ENCODE data around the gene TCAIM. TPM values are rescaled to one million over a fixed set of nuclear protein-coding genes. Genes with fewer than 3 reads are reported as not detected.

TCAIM gene
- total RNA-seq = 1 to 10 TPM; 2.9 to 4.2 TPM
- 13.6 TPM for polyA plus RNA-seq (2013, experiment 1 of 2)
- polyA plus RNA-seq (2013, experiment 2 of 2) = 12.1 TPM
- total RNA-seq = 4.6 to 36.6 (median 19.7) reads per million in 172 experiments

- ATAC-seq (ENCODE audit: poor library complexity) = peak; percentile 92
- DNase-seq = peak; percentile 98 to 100 (median 99)
- Mint-ChIP-seq H3K4me3 (peak within 1 kb of the TSS; percentile 93), H3K9me3 (no peaks in the 10 kb centered on the region), H3K27ac (peak within 1 kb of the TSS; percentile 95), H3K4me1 (ENCODE audit: low read depth) (peaks cover 32% of the 10 kb centered on the region), H3K27me3 (peaks cover 12% of the 10 kb centered on the region), H3K36me3 (ENCODE audit: low read depth) (peaks cover 15% of the 10 kb centered on the region)
- POLR2A ChIA-PET = interaction anchor here (0.6 to 2.4 kb wide), 17 partner anchors 10 to 1351 kb away, joined by 3 to 42 read pairs (median 5); partner anchors contain the start of genes EXOSC7, KIAA1143, KIF15 and SACM1L
- peaks cover 17% of the 10 kb centered on the region for H3K4me1 ChIP-seq (ENCODE audit: insufficient read depth, low read length)
- no peaks in the 10 kb centered on the region for H3K9me3 ChIP-seq (ENCODE audit: control insufficient read depth in 1 of 2, insufficient read depth in 1 of 2, low read length in 2 of 2)
- CTCF ChIA-PET = interaction anchor here (0.9 to 1.3 kb wide), 4 partner anchors 10 to 173 kb away, joined by 3 to 4 read pairs (median 3); no protein-coding TSS in a partner anchor
- peak within 1 kb of the TSS; percentile 91 to 92 for H3K27ac ChIP-seq (ENCODE audit: low read depth in 1 of 2, low read length in 2 of 2)
- intact Hi-C loops (cut with DNase I, micrococcal nuclease) = loop anchor here (2.0 to 10.0 kb wide), 8 partner anchors 137 to 716 kb away; partner anchors contain the start of genes ZNF445 (in 2 of the 2), ABHD5 (in 1 of the 2), ANO10 (in 1 of the 2) and EXOSC7 (in 1 of the 2)
- H3K4me3 ChIP-seq (ENCODE audit: low read length) = peak within 1 kb of the TSS; percentile 69
- no peaks in the 10 kb centered on the region for H3K27me3 ChIP-seq (ENCODE audit: control insufficient read depth in 1 of 2, insufficient read depth in 2 of 2, low read length in 2 of 2)
- no peaks in the 10 kb centered on the region for H3K36me3 ChIP-seq (ENCODE audit: insufficient read depth, low read length)
- TF ChIP-seq CTCF (IDR thresholded peaks at IDR 0.05) = no peak
Observed at GRCh38 chr3:44338010-44338827, at the start of gene TCAIM. TCAIM (plus strand) TSS chr3:44338766; CDS start chr3:44354783, 16,017 bp downstream.

- CTCF ChIA-PET = interaction anchor here (0.5 kb wide), 1 partner anchor 1338 kb away, joined by 5 read pairs; no protein-coding TSS in a partner anchor
- Mint-ChIP-seq H3K4me1 (ENCODE audit: low read depth) (no peaks in the 10 kb centered on the region), H3K36me3 (ENCODE audit: low read depth) (no peaks in the 10 kb centered on the region), H3K4me3 (no peak overlapping the region), H3K27me3 (peaks cover 19% of the 10 kb centered on the region), H3K9me3 (no peaks in the 10 kb centered on the region), H3K27ac (no peak overlapping the region)
- no peaks in the 10 kb centered on the region for H3K36me3 ChIP-seq (ENCODE audit: insufficient read depth, low read length)
- no peak overlapping the region for H3K4me3 ChIP-seq (ENCODE audit: low read length)
- POLR2A ChIA-PET = no interaction called here
- H3K27ac ChIP-seq (ENCODE audit: low read depth in 1 of 2, low read length in 2 of 2) = no peak overlapping the region
- peaks cover 5 to 7% of the 10 kb centered on the region in 2 experiments for H3K27me3 ChIP-seq (ENCODE audit: control insufficient read depth in 1 of 2, insufficient read depth in 2 of 2, low read length in 2 of 2)
- TF ChIP-seq CTCF (IDR thresholded peaks at IDR 0.05) = no peak
- intact Hi-C loops (cut with DNase I, micrococcal nuclease) = no loop called here
- no peaks in the 10 kb centered on the region for H3K9me3 ChIP-seq (ENCODE audit: control insufficient read depth in 1 of 2, insufficient read depth in 1 of 2, low read length in 2 of 2)
- no peak for DNase-seq
- H3K4me1 ChIP-seq (ENCODE audit: insufficient read depth, low read length) = no peaks in the 10 kb centered on the region
- ATAC-seq (ENCODE audit: poor library complexity) = no peak
Observed at GRCh38 chr3:44289882-44290462, 48.6 kb upstream of the TCAIM start.

DNA sequence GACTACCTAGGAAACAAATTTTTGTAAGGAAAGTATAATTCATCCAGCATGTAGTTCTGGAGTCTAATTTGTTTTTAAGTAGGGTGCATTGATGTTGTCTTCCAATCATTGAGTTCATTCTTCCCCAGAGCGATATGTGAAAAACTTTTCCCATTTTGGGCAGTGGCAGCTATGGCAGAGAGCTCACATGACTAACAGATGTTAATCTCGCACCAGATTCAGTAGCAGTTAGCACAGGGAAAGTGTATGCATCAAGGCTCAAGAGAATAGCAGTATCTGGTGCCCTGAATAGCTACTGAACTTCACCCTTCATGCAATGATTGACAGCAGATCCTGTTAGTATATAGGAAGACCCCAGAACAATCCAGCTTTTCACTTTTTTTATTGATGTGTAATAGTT, 46.3 kb upstream of the TCAIM start:
- Histone ChIP-seq H3K27ac (ENCODE audit: low read depth in 1 of 2, low read length in 2 of 2) (no peak overlapping the region), H3K4me1 (ENCODE audit: insufficient read depth, low read length) (no peaks in the 10 kb centered on the region), H3K36me3 (ENCODE audit: insufficient read depth, low read length) (no peaks in the 10 kb centered on the region), H3K4me3 (ENCODE audit: low read length) (no peak overlapping the region), H3K9me3 (ENCODE audit: control insufficient read depth in 1 of 2, insufficient read depth in 1 of 2, low read length in 2 of 2) (no peaks in the 10 kb centered on the region), H3K27me3 (ENCODE audit: control insufficient read depth in 1 of 2, insufficient read depth in 2 of 2, low read length in 2 of 2) (peaks cover 3 to 7% of the 10 kb centered on the region in 2 experiments)
- Mint-ChIP-seq H3K9me3 (no peaks in the 10 kb centered on the region), H3K4me1 (ENCODE audit: low read depth) (no peaks in the 10 kb centered on the region), H3K27ac (no peak overlapping the region), H3K36me3 (ENCODE audit: low read depth) (no peaks in the 10 kb centered on the region), H3K4me3 (no peak overlapping the region), H3K27me3 (peaks cover 32% of the 10 kb centered on the region)
- ChIA-PET POLR2A (no interaction called here), CTCF (no interaction called here)
- intact Hi-C loops (cut with DNase I, micrococcal nuclease) = no loop called here
- DNase-seq (no peak), ATAC-seq (ENCODE audit: poor library complexity) (no peak)
- TF ChIP-seq CTCF (IDR thresholded peaks at IDR 0.05) = no peak

Data from CD4-positive, alpha-beta T cell (primary cell).